SKM-1 treated with dmso at 0.1 percent for 144 hours (cell line): ENCODE data around the gene TCP11L2.

Experiments
- DNase-seq: peaks from one replicate; lab custom pipeline; 2025; ENCODE audit not compliant: unreplicated experiment; lab: John Stamatoyannopoulos, UW

The TCP11L2 gene

DNA sequence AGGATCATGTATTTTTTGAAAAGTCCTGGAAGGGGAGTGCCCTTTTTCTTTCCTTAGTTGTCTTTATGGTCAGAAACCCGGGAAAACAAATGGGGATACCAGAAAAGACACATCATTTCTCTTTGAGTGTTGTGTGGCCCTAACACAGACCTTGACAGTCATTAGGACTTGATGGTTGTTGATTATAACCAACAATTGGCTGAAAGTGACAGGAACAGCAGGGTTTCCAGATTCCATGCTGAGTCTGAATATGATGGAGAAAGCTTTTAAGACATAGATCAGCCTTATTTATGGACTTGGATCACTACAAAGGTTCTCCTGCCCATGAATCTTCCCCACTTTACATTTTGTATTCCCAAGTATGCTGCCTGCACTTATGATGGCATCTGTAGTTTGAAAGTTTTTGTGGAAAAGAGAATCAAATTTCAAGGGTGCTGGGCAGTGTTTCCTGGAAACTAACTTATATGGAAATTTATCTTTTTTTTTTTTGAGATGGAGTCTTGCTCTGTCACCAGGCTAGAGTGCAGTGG is 85.4 kb downstream of the TCP11L2 start:
- no peak for DNase-seq

DNA sequence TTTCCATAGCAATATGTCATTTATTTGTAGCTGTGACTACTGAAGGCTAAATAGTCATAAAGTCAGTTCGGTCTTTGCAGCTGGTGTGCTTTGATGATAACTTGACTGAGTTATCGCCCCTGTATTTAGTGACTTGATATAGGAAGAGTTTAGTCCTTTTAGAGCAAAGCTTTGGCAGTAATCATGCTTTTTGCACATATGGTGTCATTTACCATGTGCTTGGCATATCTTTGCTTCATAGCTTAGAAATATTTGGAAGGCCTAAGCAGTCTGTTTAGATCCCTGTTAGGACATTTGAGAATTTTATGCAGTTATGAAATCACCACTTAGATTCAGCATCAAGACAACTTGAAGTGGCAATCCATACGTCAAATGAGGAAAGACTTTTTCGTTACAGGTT is 86.6 kb downstream of the TCP11L2 start:
- no peak for DNase-seq

DNA sequence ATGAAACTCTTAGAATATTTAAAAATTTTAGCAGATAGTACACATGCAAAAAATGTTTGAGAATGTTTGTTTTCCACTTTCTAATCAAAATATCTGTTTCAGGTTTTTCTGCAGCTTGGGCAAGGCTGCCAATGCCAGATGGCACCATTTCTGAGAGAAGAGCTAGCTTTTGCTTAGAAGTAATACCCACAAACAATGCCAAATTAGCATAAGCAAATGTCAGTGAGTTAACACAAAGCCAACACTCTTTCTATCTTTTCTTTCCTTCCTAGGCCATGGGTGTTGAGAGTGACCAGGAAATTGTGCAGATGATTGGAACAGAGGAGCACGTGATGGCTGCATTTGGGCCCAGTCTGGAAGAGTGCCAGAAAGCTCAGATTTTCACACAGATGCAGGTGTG is 90.2 kb downstream of the TCP11L2 start:
- no peak for DNase-seq
